K562 (cell line): ENCODE data around the gene OPRM1.

Experiments used
- DPF2 ChIP-seq: fragments of 450-650 bp; IDR thresholded peaks from 2 replicates; pipeline ENCODE4 v1.6.1; 2016
- EZH2 ChIP-seq: IDR thresholded peaks from 2 replicates; pipeline ENCODE4 v1.6.1; 2012; ENCODE audit warnings: low read depth, mild to moderate bottlenecking, inconsistent platforms, low read length, borderline replicate concordance
- HNRNPUL1 ChIP-seq: fragments of 200-400 bp; formaldehyde crosslinking; IDR thresholded peaks from 2 replicates; pipeline ENCODE4 v1.6.1; 2017; ENCODE audit warnings: low read length
- KHSRP ChIP-seq: fragments of 450-650 bp; IDR thresholded peaks from 2 replicates; pipeline ENCODE4 v1.6.1; 2017
- MAFF ChIP-seq: IDR thresholded peaks from 2 replicates; pipeline ENCODE4 v1.6.1; 2012; ENCODE audit warnings: low read length, improper control_type of control experiment
- NFIC ChIP-seq: fragments of 450-650 bp; IDR thresholded peaks from 2 replicates; pipeline ENCODE4 v1.6.1; 2017; ENCODE audit warnings: mild to moderate bottlenecking, inconsistent platforms
- POLR2AphosphoS5 ChIP-seq: IDR thresholded peaks from 2 replicates; pipeline ENCODE4 v1.6.1; 2011; ENCODE audit warnings: mild to moderate bottlenecking, low read depth, low read length, moderate library complexity; ENCODE audit not compliant: control insufficient read depth, insufficient read depth
- SIN3A ChIP-seq, 2 experiments: fragments of 150-350 bp in 1 of 2; IDR thresholded peaks; 2 replicates each; pipeline ENCODE4 v1.6.1; 2011 to 2016; ENCODE audit warnings: borderline replicate concordance in 2 of 2, low read depth in 2 of 2, low read length in 2 of 2, mild to moderate bottlenecking in 2 of 2, moderate library complexity in 2 of 2; ENCODE audit not compliant: control insufficient read depth in 1 of 2
- ZNF274 ChIP-seq: IDR thresholded peaks from 2 replicates; pipeline ENCODE4 v1.6.1; 2011; ENCODE audit warnings: low read depth, mild to moderate bottlenecking, low read length, moderate library complexity, borderline replicate concordance
- TF ChIP-seq, protein P1 (sequence below), 3 experiments: IDR thresholded peaks in 2 of 3; conservative IDR thresholded peaks in 1 of 3; 2 replicates each; pipeline ENCODE4 v1.5.1; 2011 to 2012; ENCODE audit warnings: low read length in 3 of 3, mild to moderate bottlenecking in 3 of 3, control low read depth in 2 of 3, improper control_type of control experiment in 1 of 3, inconsistent platforms in 1 of 3, low read depth in 1 of 3, mixed read lengths in 1 of 3, moderate library complexity in 1 of 3; ENCODE audit not compliant: insufficient read depth in 2 of 3
- TF ChIP-seq, protein P2 (sequence below): fragments of 250-450 bp; sonication (Bioruptor Pico); IDR thresholded peaks from 2 replicates; pipeline ENCODE4 v1.8.0; 2021; ENCODE audit warnings: moderate library complexity, mild to moderate bottlenecking, inconsistent platforms
- TF ChIP-seq, protein P3 (sequence below), 2 experiments: IDR thresholded peaks in 1 of 2; conservative IDR thresholded peaks in 1 of 2; 2 replicates each; pipeline ENCODE4 v1.6.1; 2016; ENCODE audit warnings: low read depth in 2 of 2, mild to moderate bottlenecking in 1 of 2, missing compliant biosample characterization in 1 of 2, missing genetic modification characterization in 1 of 2, moderate library complexity in 1 of 2

DNA sequence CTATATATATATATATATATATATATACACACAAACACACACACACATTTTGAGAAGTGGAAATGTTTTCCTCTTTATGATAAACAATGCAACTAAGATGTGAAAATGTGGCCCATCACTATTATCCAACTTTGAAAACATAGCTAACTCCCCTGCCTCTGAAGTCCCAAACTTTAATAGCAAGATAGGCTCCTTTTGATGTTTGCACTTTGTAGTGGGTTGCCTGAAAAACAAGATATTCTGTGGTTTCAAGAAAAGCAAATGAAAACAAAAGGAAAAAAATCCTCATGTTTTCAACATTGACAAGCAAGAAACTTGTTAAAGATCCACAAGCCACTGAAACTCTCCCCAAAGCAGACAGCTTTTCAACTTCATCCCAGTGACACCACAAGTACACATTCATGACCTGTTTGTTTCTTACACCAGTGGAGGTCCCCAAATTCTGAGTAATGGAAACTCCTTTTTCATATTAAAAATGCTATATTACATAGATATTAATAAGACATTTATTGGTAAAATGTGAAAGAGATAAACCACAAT is 227.6 kb downstream of the OPRM1 start:
- TF ChIP-seq, protein P1, sequence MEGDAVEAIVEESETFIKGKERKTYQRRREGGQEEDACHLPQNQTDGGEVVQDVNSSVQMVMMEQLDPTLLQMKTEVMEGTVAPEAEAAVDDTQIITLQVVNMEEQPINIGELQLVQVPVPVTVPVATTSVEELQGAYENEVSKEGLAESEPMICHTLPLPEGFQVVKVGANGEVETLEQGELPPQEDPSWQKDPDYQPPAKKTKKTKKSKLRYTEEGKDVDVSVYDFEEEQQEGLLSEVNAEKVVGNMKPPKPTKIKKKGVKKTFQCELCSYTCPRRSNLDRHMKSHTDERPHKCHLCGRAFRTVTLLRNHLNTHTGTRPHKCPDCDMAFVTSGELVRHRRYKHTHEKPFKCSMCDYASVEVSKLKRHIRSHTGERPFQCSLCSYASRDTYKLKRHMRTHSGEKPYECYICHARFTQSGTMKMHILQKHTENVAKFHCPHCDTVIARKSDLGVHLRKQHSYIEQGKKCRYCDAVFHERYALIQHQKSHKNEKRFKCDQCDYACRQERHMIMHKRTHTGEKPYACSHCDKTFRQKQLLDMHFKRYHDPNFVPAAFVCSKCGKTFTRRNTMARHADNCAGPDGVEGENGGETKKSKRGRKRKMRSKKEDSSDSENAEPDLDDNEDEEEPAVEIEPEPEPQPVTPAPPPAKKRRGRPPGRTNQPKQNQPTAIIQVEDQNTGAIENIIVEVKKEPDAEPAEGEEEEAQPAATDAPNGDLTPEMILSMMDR (IDR thresholded peaks at IDR 0.05 in 2 of 3, conservative IDR thresholded peaks at IDR 0.05 in 1 of 3; ENCODE audit: insufficient read depth in 2 of 3, low read depth in 1 of 3, low read length in 3 of 3) = no peak
- TF ChIP-seq NFIC (no peak), ZNF274 (no peak), EZH2 (no peak), SIN3A (IDR thresholded peaks at IDR 0.05; ENCODE audit: borderline replicate concordance in 2 of 2, control insufficient read depth in 1 of 2, low read depth in 2 of 2, low read length in 2 of 2) (no peak), MAFF (no peak), HNRNPUL1 (no peak), DPF2 (no peak), POLR2AphosphoS5 (no peak), KHSRP (no peak)
- TF ChIP-seq, protein P2, sequence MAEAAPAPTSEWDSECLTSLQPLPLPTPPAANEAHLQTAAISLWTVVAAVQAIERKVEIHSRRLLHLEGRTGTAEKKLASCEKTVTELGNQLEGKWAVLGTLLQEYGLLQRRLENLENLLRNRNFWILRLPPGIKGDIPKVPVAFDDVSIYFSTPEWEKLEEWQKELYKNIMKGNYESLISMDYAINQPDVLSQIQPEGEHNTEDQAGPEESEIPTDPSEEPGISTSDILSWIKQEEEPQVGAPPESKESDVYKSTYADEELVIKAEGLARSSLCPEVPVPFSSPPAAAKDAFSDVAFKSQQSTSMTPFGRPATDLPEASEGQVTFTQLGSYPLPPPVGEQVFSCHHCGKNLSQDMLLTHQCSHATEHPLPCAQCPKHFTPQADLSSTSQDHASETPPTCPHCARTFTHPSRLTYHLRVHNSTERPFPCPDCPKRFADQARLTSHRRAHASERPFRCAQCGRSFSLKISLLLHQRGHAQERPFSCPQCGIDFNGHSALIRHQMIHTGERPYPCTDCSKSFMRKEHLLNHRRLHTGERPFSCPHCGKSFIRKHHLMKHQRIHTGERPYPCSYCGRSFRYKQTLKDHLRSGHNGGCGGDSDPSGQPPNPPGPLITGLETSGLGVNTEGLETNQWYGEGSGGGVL = no peak
- TF ChIP-seq, protein P3, sequence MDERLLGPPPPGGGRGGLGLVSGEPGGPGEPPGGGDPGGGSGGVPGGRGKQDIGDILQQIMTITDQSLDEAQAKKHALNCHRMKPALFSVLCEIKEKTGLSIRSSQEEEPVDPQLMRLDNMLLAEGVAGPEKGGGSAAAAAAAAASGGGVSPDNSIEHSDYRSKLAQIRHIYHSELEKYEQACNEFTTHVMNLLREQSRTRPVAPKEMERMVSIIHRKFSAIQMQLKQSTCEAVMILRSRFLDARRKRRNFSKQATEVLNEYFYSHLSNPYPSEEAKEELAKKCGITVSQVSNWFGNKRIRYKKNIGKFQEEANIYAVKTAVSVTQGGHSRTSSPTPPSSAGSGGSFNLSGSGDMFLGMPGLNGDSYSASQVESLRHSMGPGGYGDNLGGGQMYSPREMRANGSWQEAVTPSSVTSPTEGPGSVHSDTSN (CRISPR knock-in tag; IDR thresholded peaks at IDR 0.05; ENCODE audit: low read depth) = no peak
- TF ChIP-seq, protein P3 (tag; conservative IDR thresholded peaks at IDR 0.05; ENCODE audit: low read depth) = no peak
